Uterus (tissue), 4 donors: ENCODE data around the gene MVK. TPM values are rescaled to one million over a fixed set of nuclear protein-coding genes. Genes with fewer than 3 reads are reported as not detected.

Source experiments
- DNase-seq, 2 donors: peaks; one replicate each; pipeline ENCODE4 v3.0.0-alpha.2; 2019 to 2020
- H3K27ac ChIP-seq, 2 donors: fragments of 200-600 bp; sonication (generic); 1 replicate in 1 of 2; 2 replicates in 1 of 2; pipeline ENCODE4 v1.5.1; 2016 to 2018
- H3K27me3 ChIP-seq, 2 donors: fragments of 200-600 bp; sonication (generic); one replicate each; pipeline ENCODE4 v1.5.1; 2018 to 2019; ENCODE audit warnings: control low read depth in 1 of 2
- H3K36me3 ChIP-seq, 2 donors: fragments of 200-600 bp; sonication (generic); one replicate each; pipeline ENCODE4 v1.5.1; 2019; ENCODE audit warnings: control low read depth in 1 of 2
- H3K4me1 ChIP-seq, 2 donors: fragments of 200-600 bp; sonication (generic); one replicate each; pipeline ENCODE4 v1.5.1; 2018 to 2019; ENCODE audit warnings: control low read depth in 1 of 2
- H3K4me3 ChIP-seq, 2 donors: fragments of 200-600 bp; sonication (generic); 1 replicate in 1 of 2; 2 replicates in 1 of 2; pipeline ENCODE4 v1.5.1; 2018 to 2019; ENCODE audit warnings: mild to moderate bottlenecking in 1 of 2
- H3K9me3 ChIP-seq, 2 donors: fragments of 200-600 bp; sonication (generic); one replicate each; pipeline ENCODE4 v1.5.1; 2019; ENCODE audit warnings: control low read depth in 1 of 2
- POLR2A ChIP-seq, 2 donors: fragments of 450-650 bp; IDR thresholded peaks; one replicate each; pipeline ENCODE4 v1.6.1; 2016; ENCODE audit warnings: antibody characterized with exemption in 2 of 2, mild to moderate bottlenecking in 1 of 2, moderate library complexity in 1 of 2
- intact Hi-C: fragments of 100-400 bp; cut with DNase I; formaldehyde crosslinking; loops from one replicate; pipeline ENCODE4 v1.15.1; 2023; ENCODE audit warnings: low total_unique reads
- total RNA-seq, 4 donors: library from RNA; depleted of rRNA in 3 of 4; stranded (reverse); fragments of >200 nt in 3 of 4; gene quantifications; one replicate each; pipeline versions ENCODE4 v1.1.0 to v1.2.4, GENCODE V29; 2014 to 2023
- TF ChIP-seq, protein P1 (sequence below), 4 experiments: fragments of 200-600 bp in 2 of 4; fragments of 450-650 bp in 2 of 4; sonication (generic) in 2 of 4; IDR thresholded peaks; one replicate each; pipeline ENCODE4 v1.5.1; 2016 to 2019; ENCODE audit warnings: antibody characterized with exemption in 4 of 4, mild to moderate bottlenecking in 2 of 4, moderate library complexity in 1 of 4
- donor health status: DM: yes; HTN: yes; CAD: no.

MVK gene
- total RNA-seq, 4 donors from 2014 or later = 0.26 to 17.1 (median 11.4) TPM

DNA sequence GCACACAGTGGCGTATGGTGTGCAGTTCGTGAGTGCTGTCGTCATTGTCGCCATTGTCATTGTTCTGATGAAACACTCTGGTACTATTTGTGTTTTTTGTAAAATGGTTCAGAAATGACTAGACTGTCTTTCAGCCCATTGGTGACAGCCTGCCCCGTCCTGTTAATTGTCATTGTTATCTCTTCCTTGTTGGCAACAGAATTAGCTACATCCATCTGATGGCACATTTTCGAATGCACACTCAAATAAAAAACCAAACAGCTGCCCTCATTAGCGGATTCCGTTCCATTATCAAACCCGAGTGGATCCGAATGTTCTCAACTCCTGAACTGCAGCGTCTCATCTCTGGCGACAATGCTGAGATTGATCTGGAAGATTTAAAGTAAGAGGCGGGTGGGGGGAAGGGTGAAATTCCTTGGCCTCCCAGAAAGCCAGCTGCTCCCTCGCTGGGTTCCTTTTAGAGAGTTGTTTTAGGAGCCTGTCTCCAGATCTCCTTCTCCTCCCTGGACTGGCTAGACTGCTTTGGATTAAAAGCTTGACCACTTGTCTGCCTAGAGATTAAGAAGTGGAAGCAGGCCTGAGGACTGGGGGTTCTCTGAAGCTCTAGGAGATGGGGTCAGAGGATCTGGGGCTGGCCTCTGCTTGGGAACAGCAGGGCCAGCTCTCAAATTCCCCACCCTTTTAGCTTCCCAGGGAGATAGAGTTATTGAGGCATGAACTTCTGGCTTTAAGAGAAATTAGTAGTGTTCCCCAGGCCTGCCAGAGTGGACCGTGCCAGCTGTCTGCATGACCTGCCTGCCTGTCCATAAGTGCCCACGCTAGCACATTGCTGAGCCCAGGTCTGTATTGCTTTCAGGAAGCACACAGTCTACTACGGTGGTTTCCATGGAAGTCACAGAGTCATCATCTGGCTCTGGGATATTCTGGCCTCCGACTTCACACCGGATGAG is 43.6 kb upstream of the MVK start:
- Histone ChIP-seq H3K36me3 (no peaks in the 10 kb centered on the region), H3K4me1 (no peaks in the 10 kb centered on the region), H3K27me3 (no peaks in the 10 kb centered on the region), H3K4me3 (no peak overlapping the region), H3K9me3 (no peaks in the 10 kb centered on the region), H3K27ac (no peak overlapping the region)
- TF ChIP-seq POLR2A (IDR thresholded peaks at IDR 0.05) = no peak
- TF ChIP-seq, protein P1, sequence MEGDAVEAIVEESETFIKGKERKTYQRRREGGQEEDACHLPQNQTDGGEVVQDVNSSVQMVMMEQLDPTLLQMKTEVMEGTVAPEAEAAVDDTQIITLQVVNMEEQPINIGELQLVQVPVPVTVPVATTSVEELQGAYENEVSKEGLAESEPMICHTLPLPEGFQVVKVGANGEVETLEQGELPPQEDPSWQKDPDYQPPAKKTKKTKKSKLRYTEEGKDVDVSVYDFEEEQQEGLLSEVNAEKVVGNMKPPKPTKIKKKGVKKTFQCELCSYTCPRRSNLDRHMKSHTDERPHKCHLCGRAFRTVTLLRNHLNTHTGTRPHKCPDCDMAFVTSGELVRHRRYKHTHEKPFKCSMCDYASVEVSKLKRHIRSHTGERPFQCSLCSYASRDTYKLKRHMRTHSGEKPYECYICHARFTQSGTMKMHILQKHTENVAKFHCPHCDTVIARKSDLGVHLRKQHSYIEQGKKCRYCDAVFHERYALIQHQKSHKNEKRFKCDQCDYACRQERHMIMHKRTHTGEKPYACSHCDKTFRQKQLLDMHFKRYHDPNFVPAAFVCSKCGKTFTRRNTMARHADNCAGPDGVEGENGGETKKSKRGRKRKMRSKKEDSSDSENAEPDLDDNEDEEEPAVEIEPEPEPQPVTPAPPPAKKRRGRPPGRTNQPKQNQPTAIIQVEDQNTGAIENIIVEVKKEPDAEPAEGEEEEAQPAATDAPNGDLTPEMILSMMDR (IDR thresholded peaks at IDR 0.05) = no peak
- DNase-seq = no peak
- intact Hi-C loops = no loop called here

DNA sequence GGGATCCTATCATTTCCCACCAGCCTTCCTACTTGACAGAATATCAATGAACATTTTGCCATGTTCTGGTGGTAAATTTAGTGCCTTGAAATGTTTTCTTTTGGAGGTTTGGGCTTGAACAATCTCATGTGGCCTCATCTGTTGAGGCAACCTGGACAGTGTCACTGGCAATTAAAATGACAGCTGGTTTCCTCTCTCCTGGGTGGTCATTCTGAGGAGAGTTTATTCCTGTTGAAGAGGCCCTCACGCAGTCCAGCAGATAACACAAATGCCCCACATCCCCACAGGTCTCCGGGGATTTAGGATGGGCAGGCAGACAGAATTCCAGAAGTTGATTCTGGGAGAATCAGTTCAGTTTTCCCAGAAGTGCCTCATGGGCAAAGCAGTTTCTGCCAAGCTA is 42.2 kb upstream of the MVK start:
- intact Hi-C loops = no loop called here
- Histone ChIP-seq H3K4me1 (no peaks in the 10 kb centered on the region), H3K27ac (no peak overlapping the region), H3K27me3 (no peaks in the 10 kb centered on the region), H3K4me3 (no peak overlapping the region), H3K9me3 (no peaks in the 10 kb centered on the region), H3K36me3 (no peaks in the 10 kb centered on the region)
- no peak for DNase-seq
- TF ChIP-seq POLR2A (IDR thresholded peaks at IDR 0.05) = no peak
- TF ChIP-seq, protein P1 (IDR thresholded peaks at IDR 0.05) = no peak

DNA sequence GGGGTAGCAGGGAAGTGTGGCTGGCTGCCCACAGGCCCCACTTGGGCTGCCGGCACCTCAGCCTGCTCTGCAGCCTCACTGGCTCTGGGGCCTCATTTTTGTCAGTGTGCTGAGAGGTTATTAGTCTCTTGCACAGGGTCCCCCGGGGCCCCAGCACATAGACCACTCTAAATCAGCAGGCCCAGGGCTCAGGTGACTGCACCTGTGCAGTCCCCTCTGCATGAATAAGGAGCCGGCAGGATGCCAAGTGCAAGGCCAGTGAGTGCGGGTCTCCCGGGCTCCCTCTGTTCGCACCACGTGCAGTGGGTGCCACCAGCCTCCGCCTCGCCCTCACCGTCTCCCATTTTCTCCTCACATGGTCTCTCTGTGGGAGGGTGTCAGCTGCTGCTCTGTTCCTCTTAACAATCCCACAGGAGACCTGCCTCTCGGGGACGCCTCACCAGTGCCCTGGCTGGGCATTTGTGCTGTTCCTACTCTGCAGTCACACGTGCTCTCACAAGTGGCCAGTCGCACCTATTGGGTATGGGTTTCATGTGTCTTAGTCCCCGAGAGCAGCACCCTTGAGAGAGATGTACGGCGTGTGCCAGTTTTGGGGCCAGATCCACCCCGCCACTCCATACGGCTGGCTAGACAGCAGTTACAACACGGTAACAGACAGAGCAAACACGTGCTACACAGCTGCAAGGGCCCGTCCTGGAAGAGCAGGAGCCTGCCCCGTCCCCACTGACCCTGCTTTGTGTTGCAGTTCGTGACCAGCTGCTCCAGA is 40.7 kb upstream of the MVK start:
- intact Hi-C loops = no loop called here
- Histone ChIP-seq H3K36me3 (no peaks in the 10 kb centered on the region), H3K27me3 (no peaks in the 10 kb centered on the region), H3K4me3 (no peak overlapping the region), H3K27ac (no peak overlapping the region), H3K9me3 (no peaks in the 10 kb centered on the region), H3K4me1 (no peaks in the 10 kb centered on the region)
- TF ChIP-seq POLR2A (IDR thresholded peaks at IDR 0.05) = no peak
- TF ChIP-seq, protein P1 (IDR thresholded peaks at IDR 0.05) = no peak
- DNase-seq = no peak

DNA sequence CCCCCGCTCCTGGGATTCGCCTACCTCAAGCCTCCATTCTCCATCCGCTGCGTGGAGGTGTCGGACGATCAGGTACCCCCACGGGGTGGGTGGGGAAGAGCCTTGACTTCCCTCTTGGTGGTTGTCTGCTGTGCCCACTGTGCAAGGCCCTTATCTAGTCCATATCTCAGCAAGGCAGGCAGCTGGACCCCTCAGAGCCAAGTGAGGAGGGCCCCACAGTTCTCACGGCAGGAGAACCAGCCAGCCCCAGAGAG is 40.2 kb upstream of the MVK start:
- H3K4me1 ChIP-seq = no peaks in the 10 kb centered on the region
- H3K9me3 ChIP-seq = no peaks in the 10 kb centered on the region
- H3K27me3 ChIP-seq = no peaks in the 10 kb centered on the region
- no peak overlapping the region for H3K27ac ChIP-seq
- no peak for TF ChIP-seq POLR2A (IDR thresholded peaks at IDR 0.05)
- TF ChIP-seq, protein P1 (IDR thresholded peaks at IDR 0.05) = no peak
- H3K4me3 ChIP-seq = no peak overlapping the region
- H3K36me3 ChIP-seq = no peaks in the 10 kb centered on the region
- no peak for DNase-seq
- intact Hi-C loops = no loop called here

DNA sequence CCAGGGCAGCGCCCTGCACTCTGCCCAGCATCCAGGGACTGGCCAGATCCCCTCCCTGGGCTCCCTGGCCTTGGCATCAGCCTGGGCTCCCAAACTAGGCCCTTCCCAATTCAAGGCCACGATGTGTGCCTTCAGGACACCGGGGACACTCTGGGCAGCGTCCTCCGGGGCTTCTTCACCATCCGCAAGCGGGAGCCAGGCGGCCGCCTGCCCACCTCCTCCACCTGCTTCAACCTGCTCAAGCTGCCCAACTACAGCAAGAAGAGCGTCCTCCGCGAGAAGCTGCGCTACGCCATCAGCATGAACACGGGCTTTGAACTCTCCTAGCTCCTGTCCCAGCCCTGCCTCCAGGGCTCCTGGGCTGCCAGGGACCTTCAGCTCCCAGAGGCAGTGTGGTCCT is 39.1 kb upstream of the MVK start:
- Histone ChIP-seq H3K27me3 (no peaks in the 10 kb centered on the region), H3K4me3 (no peak overlapping the region), H3K4me1 (no peaks in the 10 kb centered on the region), H3K36me3 (no peaks in the 10 kb centered on the region), H3K9me3 (no peaks in the 10 kb centered on the region), H3K27ac (no peak overlapping the region)
- TF ChIP-seq, protein P1 (IDR thresholded peaks at IDR 0.05) = no peak
- no peak for TF ChIP-seq POLR2A (IDR thresholded peaks at IDR 0.05)
- DNase-seq = no peak
- intact Hi-C loops = no loop called here
